ENCODE data around the gene PTTG1.

PTTG1 gene

GRCh38 chr5:160421625-160422258 is at the start of gene PTTG1:
Gene PTTG1 (plus strand): TSS chr5:160421855. CDS start chr5:160422313, 458 bp downstream.
- peak; percentile 97 for DNase-seq

- DNase-seq, result peak; percentile 48
Measured at GRCh38 chr5:160375166-160375565, 46.5 kb upstream of the PTTG1 start.

GRCh38 chr5:160375701-160376100 is 46.0 kb upstream of the PTTG1 start:
- no peak for DNase-seq

GRCh38 chr5:160376416-160376815 is 45.2 kb upstream of the PTTG1 start:
- DNase-seq, result no peak

GRCh38 chr5:160377651-160378050 is 44.0 kb upstream of the PTTG1 start:
- no peak for DNase-seq

- no peak for DNase-seq
Measured at GRCh38 chr5:160378330-160378729, 43.3 kb upstream of the PTTG1 start.

- DNase-seq, result no peak
Measured at GRCh38 chr5:160379511-160379910, 42.1 kb upstream of the PTTG1 start.

- no peak for DNase-seq
Measured at GRCh38 chr5:160380041-160380440, 41.6 kb upstream of the PTTG1 start.

GRCh38 chr5:160382346-160382745 is 39.3 kb upstream of the PTTG1 start:
- no peak for DNase-seq

- DNase-seq, result no peak
Measured at GRCh38 chr5:160384681-160385080, 37.0 kb upstream of the PTTG1 start.

GRCh38 chr5:160385496-160385895 is 36.2 kb upstream of the PTTG1 start:
- DNase-seq, result no peak

GRCh38 chr5:160387445-160387844 is 34.2 kb upstream of the PTTG1 start:
- no peak for DNase-seq

GRCh38 chr5:160390787-160391696 is 30.6 kb upstream of the PTTG1 start:
- peak; percentile 31 for DNase-seq

GRCh38 chr5:160395111-160395510 is 26.5 kb upstream of the PTTG1 start:
- DNase-seq, result no peak

- no peak for DNase-seq
Measured at GRCh38 chr5:160397492-160397891, 24.2 kb upstream of the PTTG1 start.

GRCh38 chr5:160398806-160399205 is 22.8 kb upstream of the PTTG1 start:
- peak; percentile 29 for DNase-seq

GRCh38 chr5:160399402-160400353 is 22.0 kb upstream of the PTTG1 start, which contains the start of gene FAM200C:
Gene FAM200C (minus strand): TSS chr5:160400054. CDS start chr5:160395490, 4,564 bp downstream.
- DNase-seq, result peak; percentile 96

GRCh38 chr5:160418561-160419457 is 2.8 kb upstream of the PTTG1 start, which contains the start of gene SLU7:
Gene SLU7 (minus strand): TSS chr5:160419081. CDS start chr5:160415294, 3,787 bp downstream.
- peak; percentile 96 for DNase-seq

- no peak for DNase-seq
Measured at GRCh38 chr5:160419458-160420330, 2.0 kb upstream of the PTTG1 start.

- no peak for DNase-seq
Measured at GRCh38 chr5:160420331-160420610, 1.4 kb upstream of the PTTG1 start.

GRCh38 chr5:160423099-160423498 is 1.4 kb downstream of the PTTG1 start:
- no peak for DNase-seq
